EL (cell line): ENCODE results near the gene SRGAP2C.
"Not testable (repeated sequence)": the region's sequence is repeated elsewhere in the genome, so short reads cannot be mapped to it uniquely, and the experiment has no call there.

Experiments
- DNase-seq: peaks from one replicate; pipeline ENCODE4 v3.0.0-alpha.2; 2016

The SRGAP2C gene

DNA sequence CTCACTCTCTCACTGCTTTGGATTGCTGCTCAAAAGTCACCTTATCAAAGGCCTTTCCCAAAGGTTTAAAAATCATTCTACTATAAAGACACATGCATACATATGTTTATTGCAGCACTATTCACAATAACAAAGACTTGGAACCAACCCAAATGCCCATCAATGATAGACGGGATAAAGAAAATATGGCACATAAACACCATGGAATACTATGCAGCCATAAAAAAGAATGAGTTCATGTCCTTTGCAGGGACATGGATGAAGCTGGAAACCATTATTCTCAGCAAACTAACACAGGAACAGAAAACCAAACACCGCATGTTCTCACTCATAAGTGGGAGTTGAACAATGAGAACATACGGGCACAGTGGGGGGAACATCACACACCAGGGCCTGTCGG lies 45.9 kb downstream of the SRGAP2C start:
- not testable (repeated sequence) for DNase-seq

DNA sequence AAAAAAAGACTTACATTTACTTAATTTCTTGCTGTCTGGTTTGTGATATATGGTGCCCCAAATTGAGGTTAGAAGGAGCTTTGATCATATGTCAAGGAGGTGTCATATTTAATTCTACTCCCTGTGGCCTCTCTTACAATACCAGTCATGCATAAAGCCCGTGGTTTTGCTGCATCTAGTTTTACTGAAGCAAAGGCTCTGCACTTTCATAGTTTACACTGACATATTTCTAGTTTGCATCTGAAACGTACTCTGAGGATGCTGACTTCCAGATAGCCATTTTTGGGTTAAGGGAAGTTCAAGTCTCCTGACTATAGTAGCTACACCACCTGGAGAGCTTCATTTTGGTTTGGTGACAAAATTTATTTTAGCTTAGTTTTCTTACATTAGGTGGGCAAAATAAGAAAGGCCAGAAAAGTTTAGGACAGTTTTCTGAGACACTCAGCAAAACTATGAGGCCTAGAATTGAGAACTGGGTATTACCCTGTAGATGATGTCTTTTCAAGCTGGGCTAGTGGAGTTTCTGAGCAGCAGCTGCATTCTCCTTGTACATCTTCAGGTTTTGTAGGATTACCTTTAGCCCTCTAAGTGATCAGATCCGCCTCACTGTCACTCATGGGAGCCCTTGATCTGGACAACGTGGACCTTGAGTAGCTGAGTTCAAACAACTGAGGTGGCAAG lies 47.8 kb downstream of the SRGAP2C start:
- DNase-seq = not testable (repeated sequence)

GRCh38 chr1:121234090-121234759 lies 49.5 kb downstream of the SRGAP2C start:
- not testable (repeated sequence) for DNase-seq

DNA sequence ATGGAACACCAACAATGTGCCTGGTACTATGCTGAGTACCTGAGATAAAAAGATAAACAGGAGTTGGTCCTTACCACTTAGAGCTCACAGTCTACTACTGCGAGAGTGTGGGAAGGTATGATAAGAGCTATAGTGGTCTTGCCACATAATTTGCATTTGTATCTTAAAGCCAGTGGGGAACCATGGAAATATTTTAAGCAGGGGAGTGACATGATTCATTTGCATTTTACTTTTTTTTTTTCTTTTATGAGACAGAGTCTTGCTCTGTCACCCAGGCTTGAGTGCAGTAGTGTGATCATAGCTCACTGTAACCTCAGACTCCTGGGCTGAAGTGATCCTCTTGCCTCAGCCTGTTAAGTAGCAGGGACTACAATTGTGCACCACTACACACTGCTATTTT lies 53.6 kb downstream of the SRGAP2C start:
- DNase-seq = not testable (repeated sequence)

DNA sequence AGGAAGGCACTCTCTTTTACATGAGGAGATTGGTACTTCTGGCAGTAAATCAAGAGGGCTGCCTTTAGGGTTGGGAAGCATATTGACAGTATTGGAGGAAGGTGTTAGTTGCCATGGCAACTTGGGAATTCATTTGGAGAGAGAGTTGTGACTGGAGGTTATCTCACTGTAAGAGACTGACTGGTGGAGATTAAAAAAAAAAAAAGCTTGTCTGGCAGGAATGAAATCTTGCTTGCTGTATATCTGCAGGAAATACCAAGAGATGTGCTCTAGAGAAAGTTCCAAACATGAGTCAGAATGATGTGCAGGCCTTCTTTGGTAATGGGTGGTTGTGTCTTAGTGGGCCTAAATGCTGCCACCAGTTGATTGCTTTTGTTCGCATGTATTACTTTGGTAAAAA lies 59.1 kb downstream of the SRGAP2C start:
- not testable (repeated sequence) for DNase-seq

GRCh38 chr1:121246399-121246798 lies 61.6 kb downstream of the SRGAP2C start:
- not testable (repeated sequence) for DNase-seq

GRCh38 chr1:121252656-121253055 lies 67.9 kb downstream of the SRGAP2C start:
- not testable (repeated sequence) for DNase-seq

GRCh38 chr1:121254618-121255017 lies 69.8 kb downstream of the SRGAP2C start:
- not testable (repeated sequence) for DNase-seq

GRCh38 chr1:121257632-121258031 lies 72.9 kb downstream of the SRGAP2C start:
- DNase-seq = not testable (repeated sequence)

GRCh38 chr1:121258134-121258533 lies 73.4 kb downstream of the SRGAP2C start:
- not testable (repeated sequence) for DNase-seq

- DNase-seq = peak; percentile 23
These were observed 75.4 kb downstream of the SRGAP2C start for GRCh38 chr1:121260205-121260604.

DNA sequence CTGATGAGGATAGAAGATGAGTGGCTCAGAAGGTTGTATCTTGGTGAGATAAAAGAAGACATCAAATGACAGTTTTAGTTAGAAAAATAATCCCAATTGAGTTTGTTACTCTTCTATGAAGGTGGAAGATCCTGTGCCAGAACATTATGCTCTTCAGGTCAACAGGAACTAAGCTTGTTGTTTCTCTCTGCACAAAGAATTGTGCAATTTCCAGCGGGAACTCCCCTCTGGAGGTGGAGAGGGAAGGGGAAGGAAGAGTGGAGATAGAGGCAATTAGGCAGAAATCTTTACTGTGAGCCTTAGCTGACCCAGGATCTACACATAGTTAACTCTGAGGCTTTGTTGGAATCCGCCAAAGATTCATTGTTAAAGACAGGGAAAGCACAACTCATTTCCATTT lies 77.4 kb downstream of the SRGAP2C start:
- not testable (repeated sequence) for DNase-seq

DNA sequence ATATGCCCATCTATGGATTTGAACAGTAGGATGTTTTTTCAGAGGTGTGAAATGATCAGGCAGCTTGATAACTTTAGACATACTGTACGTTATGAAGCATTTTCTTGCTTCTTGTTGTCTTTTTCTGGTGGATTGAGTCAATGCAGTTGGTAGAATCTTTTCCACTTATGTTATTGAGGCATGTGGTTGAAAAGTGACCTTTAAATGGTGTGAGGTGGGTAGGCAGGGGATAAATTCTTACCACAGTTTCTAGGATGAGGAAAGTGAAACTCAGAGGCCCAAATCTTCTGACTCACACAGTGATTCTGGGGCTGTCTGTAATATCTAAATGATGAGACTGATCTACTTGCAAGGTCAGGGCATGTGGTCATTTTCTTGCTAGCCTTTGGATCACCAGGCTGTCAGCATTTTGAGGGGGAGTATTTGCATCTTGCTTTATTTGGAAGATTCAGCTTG lies 79.0 kb downstream of the SRGAP2C start:
- peak; percentile 66 for DNase-seq

GRCh38 chr1:121267072-121267471 lies 82.3 kb downstream of the SRGAP2C start:
- DNase-seq = not testable (repeated sequence)

DNA sequence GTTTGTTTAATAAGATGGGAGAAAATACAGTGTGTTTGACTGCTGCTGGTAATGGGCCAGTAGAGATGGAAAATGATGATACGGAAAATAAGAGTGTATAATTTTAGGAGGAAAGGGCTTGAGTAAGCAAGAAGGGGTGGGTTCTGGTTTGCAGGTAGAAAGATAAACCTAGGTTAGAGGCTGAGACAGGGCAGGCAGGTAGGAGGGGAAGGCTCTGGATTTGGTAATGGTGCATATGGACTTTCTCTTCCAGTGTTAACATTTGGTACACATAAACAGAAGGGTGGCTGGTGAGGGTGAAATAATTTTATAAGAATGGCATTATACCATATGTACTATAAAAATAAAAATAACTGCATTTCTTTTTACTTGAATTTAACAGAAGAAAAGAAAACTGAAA lies 84.5 kb downstream of the SRGAP2C start:
- not testable (repeated sequence) for DNase-seq

DNA sequence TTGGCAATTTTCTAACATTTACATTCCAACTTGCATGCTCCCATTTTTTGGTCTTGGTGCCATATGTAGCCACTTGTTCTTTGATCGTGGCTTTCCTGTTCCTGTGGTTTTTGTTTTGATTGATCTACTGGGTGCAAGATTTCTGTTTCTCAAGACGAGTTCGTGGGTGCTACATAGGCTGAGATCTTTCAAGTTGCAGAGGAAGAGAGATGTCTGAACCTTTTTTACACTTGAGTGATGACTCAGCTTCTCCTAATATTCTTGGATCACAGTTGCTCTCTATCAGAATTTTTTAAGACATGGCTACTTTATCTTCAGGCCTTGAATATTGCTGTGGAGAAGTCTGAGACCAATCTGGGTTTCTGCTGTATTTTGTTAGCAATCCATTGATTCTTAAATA lies 85.2 kb downstream of the SRGAP2C start:
- DNase-seq = not testable (repeated sequence)

GRCh38 chr1:121271143-121271715 lies 86.5 kb downstream of the SRGAP2C start:
- not testable (repeated sequence) for DNase-seq

- not testable (repeated sequence) for DNase-seq
These were observed 90.7 kb downstream of the SRGAP2C start for GRCh38 chr1:121275435-121275834.

DNA sequence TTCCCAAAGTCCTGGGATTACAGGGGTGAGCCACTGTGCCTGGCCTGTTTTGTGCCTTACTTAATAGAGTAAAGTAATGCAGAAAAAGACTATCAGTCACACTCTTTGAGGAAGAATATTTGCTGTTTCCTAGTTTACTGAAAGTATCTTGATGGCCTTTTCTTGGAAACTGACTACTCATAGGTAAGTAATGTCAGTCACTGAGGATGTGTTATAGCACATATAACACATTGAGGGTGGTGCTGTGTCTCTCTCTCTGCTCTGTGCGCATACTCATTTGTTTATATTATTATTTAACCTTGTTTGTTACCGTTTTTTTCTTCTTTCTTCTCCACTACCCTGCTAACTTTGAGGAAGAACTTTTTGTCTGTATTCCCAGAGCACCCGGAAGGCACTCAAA lies 93.4 kb downstream of the SRGAP2C start:
- DNase-seq = not testable (repeated sequence)

- peak; percentile 32 for DNase-seq
These were observed 94.2 kb downstream of the SRGAP2C start for GRCh38 chr1:121278777-121279547.

- not testable (repeated sequence) for DNase-seq
These were observed 94.7 kb downstream of the SRGAP2C start for GRCh38 chr1:121279548-121279898.

GRCh38 chr1:121280699-121281317 lies 96.0 kb downstream of the SRGAP2C start:
- DNase-seq = not testable (repeated sequence)

DNA sequence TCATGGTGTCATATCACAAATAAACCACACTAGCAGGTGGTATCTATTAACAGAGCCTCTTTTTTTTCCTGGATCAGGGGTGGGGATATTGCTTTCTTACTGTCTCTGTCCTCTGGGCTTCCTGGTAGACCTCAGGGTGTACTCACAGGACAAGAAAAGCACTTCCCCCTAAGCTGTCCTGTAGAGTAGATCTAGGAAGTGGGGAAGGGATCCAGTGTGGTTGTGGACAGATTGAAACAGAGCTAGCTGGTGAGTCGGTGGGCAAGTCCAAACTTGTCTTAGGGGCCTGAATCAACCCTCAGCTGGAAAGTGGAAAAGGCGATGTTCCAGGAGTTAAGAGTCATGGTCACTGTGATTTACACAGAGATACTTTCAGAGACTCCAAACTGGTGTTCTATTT lies 96.7 kb downstream of the SRGAP2C start:
- DNase-seq = not testable (repeated sequence)
